HG03571 (cell line): ENCODE results near the gene PJA1.

Source experiments
- ATAC-seq: cut with Tn5 transposase; IDR thresholded peaks from one replicate; pipeline ENCODE4 v1.9.1; 2021; ENCODE audit not compliant: unreplicated experiment

PJA1 gene

GRCh38 chrX:69143530-69143929, 21.7 kb downstream of the PJA1 start:
- no peak for ATAC-seq

DNA sequence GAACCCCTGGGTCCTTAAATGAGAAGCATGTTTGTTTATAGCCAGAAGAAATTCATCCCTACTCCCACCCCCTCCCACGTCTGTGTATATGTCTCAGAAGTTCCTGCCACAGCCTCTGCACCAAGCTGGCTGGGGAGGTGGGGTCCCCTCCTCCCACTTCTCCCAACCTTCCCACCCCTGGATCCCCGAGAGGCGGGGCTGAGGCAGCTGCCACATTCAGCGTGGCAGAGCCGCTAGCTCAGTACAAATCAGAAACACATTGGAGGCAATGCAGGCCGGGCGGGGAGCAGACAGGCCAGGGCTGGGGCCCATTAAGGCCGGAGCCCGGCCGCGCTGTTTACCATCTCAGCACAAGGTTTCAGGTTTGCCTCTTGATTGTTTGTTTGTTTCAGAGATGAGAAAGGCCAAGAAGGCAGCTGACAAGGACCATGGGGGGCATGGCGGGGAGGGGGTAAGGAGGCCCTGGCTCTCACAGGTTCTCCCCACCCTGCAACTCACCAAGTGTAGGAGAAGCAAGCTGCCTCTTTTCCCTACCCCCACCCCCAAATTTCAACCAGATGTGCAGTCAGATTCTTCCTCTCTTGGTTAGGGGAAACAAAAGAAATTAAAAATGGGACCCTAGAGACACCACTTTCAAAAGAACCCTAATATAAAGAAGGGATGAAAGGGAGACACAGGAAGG, 22.3 kb downstream of the PJA1 start:
- ATAC-seq: no peak

- ATAC-seq: no peak
Measured at GRCh38 chrX:69140837-69141236, 24.4 kb downstream of the PJA1 start.

DNA sequence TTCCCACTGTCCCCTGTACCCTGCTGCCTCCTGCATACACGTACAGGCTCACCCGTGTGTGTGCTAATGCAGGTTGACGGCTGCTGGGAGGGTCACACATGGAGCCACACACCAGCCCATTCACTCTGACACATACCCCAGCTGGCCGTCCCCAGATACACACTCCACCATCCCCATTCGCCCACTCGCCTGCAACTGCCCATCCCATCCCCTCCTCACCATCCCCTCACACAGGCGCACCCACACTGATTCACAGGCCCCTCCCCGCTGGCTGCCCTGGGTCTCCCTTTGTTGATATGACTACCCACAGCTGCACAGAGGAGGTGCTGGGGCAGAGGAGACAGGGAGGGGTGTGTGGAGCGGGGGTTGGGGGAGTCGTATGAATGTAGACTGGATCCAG, 25.7 kb downstream of the PJA1 start:
- ATAC-seq: no peak

GRCh38 chrX:69138512-69138911, 26.7 kb downstream of the PJA1 start:
- no peak for ATAC-seq

DNA sequence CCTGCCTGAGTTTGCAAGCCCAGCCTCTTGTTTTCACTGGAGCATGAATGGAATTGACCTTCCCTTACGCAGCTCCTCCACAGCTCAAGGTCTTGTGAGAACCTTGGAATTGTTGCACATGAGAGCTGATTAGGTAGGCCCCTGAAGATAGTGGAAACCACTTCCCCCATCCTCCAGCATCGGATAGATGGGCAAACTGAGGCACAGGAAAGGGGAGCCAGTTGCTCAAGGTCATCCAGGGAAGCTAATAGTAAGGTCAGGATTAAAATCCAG, 27.2 kb downstream of the PJA1 start:
- ATAC-seq: no peak

GRCh38 chrX:69137371-69138117, 27.7 kb downstream of the PJA1 start:
- ATAC-seq: no peak

- ATAC-seq: no peak
Measured at GRCh38 chrX:69136546-69137331, 28.5 kb downstream of the PJA1 start.

- no peak for ATAC-seq
Measured at GRCh38 chrX:69133921-69134542, 31.2 kb downstream of the PJA1 start.

DNA sequence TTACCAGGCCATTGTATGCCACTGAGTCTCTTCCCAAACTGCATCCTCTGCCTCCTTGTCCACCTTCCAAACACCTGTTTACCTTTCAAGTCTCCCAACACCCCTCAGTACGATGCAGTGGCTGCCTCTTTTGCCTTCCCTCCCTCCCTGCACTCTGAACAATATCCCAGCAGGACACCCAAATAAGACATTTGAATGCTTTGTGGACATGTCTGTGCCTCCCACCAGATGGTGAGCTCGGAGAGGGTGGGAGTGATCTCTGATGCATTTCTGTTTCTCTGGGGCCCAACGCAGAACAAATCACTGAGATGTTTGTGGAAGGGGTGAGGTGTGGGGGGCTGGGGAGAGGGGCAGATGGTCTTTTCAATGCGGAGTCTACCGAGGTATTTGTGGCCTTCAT, 33.4 kb downstream of the PJA1 start:
- no peak for ATAC-seq

GRCh38 chrX:69130439-69130838, 34.8 kb downstream of the PJA1 start:
- ATAC-seq: no peak

DNA sequence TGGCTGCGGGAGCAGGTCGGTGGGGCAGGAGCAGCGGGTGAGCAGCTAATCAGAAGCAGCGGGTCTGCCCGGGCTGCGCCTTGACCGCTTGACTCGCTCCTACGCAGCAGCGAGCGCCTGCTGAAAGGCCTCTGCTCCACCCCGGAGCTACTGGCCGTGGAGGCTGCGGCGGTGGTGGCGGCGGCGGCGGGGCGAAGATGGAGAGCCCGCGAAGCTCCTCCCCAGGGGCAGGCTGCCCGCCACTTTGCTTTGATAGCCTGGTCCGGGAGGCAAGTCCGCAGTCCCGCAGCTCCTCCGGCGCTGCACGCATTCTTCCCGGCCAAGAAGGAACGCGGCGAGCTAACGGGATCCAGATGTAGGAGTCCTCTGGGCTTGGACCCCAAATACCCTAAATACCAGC, 36.7 kb downstream of the PJA1 start:
- no peak for ATAC-seq

DNA sequence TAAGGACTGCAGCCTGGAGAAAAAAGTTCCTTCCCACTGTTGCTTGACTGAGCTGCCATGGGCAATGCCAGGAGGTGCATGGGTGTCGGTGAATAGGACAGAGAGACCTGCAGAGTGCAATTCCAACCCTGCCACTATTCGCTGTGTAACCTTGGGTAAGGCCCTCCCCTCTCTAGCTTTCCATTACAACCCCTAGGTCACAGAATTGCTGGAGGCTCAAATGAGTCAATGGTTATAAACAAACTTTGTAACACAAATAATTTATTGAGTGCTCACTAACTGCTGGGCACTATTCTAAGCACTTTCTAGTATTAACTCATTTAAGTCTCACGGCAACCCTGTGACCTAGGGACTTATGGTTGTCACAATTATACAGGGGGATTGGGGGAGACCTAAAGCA, 37.8 kb downstream of the PJA1 start:
- no peak for ATAC-seq

DNA sequence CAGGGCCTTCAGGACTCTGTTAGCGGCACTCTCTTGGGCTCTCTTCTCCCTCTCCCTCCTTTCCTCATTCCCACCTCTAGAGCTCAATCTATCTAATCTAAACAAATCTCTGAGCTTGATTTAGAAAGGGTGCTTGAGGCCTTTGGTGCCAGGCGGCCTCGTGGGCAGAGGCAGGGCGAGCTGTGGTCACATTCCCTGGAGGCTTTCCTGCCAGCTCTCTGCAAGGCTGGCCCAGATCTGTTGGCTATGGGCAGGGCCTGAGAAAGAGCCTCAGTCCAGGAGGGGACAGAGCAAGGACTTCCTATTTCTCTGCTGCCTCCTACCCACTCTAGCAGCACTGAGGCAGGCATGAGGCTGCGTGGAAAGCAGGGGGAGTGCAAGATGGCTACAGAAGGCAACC, 38.6 kb downstream of the PJA1 start:
- ATAC-seq: no peak

DNA sequence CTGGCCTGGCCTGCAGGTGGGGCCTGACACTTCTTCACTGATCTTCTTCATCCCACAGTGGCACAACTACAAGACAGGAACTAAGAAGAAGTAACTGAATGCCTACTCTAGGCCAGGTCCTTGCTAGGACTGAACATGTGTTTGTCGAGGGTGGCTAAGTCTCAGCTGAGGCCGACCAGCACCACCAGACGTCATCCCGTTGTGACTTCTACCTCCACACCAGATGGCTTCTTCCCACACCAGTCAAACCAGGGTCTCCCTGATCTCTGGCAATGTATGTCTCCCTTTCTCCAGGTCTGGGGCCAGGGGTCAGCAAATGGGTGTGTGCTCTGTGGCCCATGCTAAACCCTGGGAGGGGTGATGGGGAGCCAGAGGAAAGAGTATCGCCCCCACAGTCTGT, 40.2 kb downstream of the PJA1 start:
- no peak for ATAC-seq

- no peak for ATAC-seq
Measured at GRCh38 chrX:69124108-69124507, 41.1 kb downstream of the PJA1 start.

DNA sequence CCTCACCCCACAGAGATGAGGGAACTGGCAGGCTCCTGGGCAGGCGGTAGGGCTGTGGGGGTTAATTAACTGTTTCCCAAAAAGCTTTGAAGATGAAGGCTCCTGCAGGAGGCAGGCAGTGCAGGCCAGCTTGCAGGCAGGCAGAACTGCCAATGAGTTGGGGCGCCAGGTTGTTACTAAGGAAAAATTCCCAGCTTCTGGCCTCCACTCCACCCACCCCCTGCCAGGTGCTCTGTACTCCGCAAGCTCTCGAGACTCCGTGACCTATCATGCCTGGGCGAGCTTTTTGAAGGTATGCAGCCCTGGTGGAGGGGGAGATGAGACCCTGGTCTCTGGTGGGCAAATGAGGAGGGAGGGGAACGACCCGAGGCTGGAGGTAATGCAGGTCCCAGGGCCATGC, 41.8 kb downstream of the PJA1 start:
- ATAC-seq: no peak

DNA sequence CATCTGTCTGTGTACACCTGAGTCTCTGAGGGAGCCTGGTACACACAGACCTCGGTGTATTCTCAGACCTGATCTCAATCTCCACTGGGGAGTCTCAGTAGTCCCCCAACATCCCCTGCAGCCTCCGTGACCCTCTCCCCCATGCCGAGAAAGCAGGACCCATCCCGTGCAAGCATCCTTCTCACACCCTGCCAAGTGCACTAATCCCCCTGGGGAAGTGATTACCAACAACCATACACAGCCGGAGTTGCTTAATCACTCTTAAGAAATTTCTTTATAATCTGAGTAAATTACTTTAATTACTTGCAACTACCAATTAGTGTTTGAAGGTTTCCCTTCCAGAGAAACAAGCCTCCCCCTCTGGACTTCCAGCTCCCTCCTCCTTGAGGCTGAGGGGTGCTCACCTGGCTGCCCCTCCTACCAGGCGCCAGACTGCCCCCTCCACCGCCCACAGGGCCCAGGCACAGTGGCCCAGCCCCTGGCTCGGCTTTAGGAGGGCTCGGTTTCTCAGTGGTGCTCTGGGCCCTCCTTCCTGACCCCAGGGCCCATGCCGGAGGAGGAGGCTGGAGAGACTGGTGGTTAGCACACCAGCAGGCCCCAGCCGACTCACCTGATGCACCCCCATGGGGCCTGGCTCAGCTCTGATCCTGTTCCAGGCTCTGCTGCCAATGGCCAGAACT, 43.8 kb downstream of the PJA1 start:
- no peak for ATAC-seq

DNA sequence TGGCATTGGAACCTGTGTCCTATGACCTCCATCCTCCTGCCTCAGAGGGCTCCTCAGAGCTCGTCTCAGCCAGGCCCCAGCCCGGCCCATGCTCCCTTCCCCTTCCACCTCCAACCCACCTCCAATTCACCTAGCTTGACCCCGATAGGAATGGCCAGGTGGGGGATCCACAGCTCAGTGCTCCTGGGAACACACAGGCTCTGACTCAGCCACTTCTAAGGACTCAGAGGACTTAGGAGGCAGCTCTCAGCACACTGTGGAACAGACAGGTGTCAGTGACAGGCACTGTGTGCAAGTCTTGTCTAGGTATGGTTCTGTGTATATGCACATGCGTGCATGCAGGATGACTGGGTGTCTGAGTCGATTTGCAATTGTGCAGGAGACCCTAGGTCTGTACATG, 44.8 kb downstream of the PJA1 start:
- no peak for ATAC-seq

GRCh38 chrX:69119122-69119521, 46.1 kb downstream of the PJA1 start:
- no peak for ATAC-seq

DNA sequence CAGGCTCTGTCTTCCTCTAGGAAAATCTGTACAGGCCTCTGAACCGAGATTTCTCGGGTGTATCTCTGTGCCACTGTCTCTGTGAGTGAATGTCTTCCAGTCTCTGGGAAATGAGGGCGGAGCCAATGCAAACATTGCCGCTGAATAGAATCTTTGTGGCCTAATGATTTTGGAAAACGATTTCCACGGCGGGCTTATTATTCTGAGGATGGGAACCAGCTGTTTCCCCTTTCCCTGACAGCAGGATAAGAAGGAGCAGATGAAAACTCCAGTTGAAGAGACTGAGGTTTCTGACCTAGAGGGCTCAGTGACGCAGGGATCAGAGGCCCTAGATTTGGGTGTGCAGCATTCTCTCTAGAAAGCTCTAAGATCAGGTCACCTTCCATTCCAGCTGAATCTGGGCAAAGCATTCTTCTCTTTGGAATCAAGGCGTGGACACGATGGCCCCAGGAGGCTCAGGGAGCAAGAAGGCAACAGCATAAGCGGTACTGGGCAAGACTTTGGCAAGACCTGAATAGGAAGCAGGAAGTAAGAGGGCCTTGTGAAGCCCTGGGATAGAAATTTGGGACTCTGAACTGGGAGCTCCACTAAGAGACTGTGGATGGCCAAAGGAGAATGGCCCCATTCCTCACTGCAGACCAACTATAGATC, 47.3 kb downstream of the PJA1 start:
- ATAC-seq: no peak
